HepG2 (cell line): ENCODE measurements around the gene ZNF33B. TPM values are rescaled to one million over a fixed set of nuclear protein-coding genes. Genes with fewer than 3 reads are reported as not detected.

Experiments
- ARID5B ChIP-seq: IDR thresholded peaks from 2 replicates; pipeline ENCODE4 v1.4.0; 2020; ENCODE audit warnings: mild to moderate bottlenecking, missing genetic modification reagents
- FOXA3 ChIP-seq: IDR thresholded peaks from 2 replicates; pipeline ENCODE4 v1.6.1; 2016; ENCODE audit warnings: missing genetic modification reagents, missing compliant biosample characterization
- GATA4 ChIP-seq: sonication (generic); IDR thresholded peaks from 2 replicates; pipeline ENCODE4 v1.6.1; 2016; ENCODE audit warnings: antibody characterized with exemption, low read depth, borderline replicate concordance
- GTF2F1 ChIP-seq: fragments of 150-350 bp; IDR thresholded peaks from 2 replicates; pipeline ENCODE4 v1.6.1; 2014; ENCODE audit warnings: low read length
- KLF12 ChIP-seq: sonication (generic); formaldehyde crosslinking; IDR thresholded peaks from 2 replicates; pipeline ENCODE4 v1.4.0; 2020; ENCODE audit warnings: missing genetic modification reagents, borderline replicate concordance
- MIER3 ChIP-seq: IDR thresholded peaks from 2 replicates; pipeline ENCODE4 v1.6.1; 2016; ENCODE audit warnings: missing compliant biosample characterization, borderline replicate concordance
- MXD3 ChIP-seq: IDR thresholded peaks from 2 replicates; pipeline ENCODE4 v1.6.1; 2016; ENCODE audit warnings: mild to moderate bottlenecking, missing biosample characterization, missing genetic modification reagents
- SATB2 ChIP-seq: sonication (generic); formaldehyde crosslinking; IDR thresholded peaks from 2 replicates; pipeline ENCODE4 v1.5.0; 2020; ENCODE audit warnings: missing genetic modification reagents
- SMAD1 ChIP-seq: sonication (generic); formaldehyde crosslinking; IDR thresholded peaks from 2 replicates; pipeline ENCODE4 v1.4.0; 2020; ENCODE audit warnings: missing genetic modification reagents, low read depth, mild to moderate bottlenecking, borderline replicate concordance
- TBL1XR1 ChIP-seq: fragments of 150-350 bp; IDR thresholded peaks from 2 replicates; pipeline ENCODE4 v1.6.1; 2014; ENCODE audit warnings: borderline replicate concordance, low read length; ENCODE audit not compliant: partially characterized antibody
- ZFYVE20 ChIP-seq: sonication (generic); formaldehyde crosslinking; IDR thresholded peaks from 2 replicates; pipeline ENCODE4 v1.8.0; 2023; ENCODE audit warnings: low read depth, mild to moderate bottlenecking, moderate library complexity, missing genetic modification reagents, borderline replicate concordance
- ZNF609 ChIP-seq: sonication (generic); formaldehyde crosslinking; IDR thresholded peaks from 2 replicates; pipeline ENCODE4 v1.4.0; 2020; ENCODE audit warnings: mild to moderate bottlenecking, missing genetic modification reagents, borderline replicate concordance
- polyA plus RNA-seq, 8 experiments: library from polyadenylated mRNA; depleted of rRNA in 3 of 8; stranded (reverse) in 7 of 8; unstranded in 1 of 8; fragments of >200 nt; fragmentation: Illumina TruSeq in 4 of 8; extraction: Trizol in 4 of 8; gene quantifications; 2 replicates each; pipeline versions ENCODE4 v1.2.1 to v1.2.3, GENCODE V29; 2011 to 2016; ENCODE audit warnings: low read depth in 4 of 8, missing spikeins in 1 of 8, mixed read lengths in 1 of 8; ENCODE audit not compliant: insufficient read depth in 1 of 8
- total RNA-seq, 5 experiments: library from RNA; depleted of rRNA; stranded (reverse); fragments of >200 nt; fragmentation: Illumina TruSeq; extraction: Trizol; gene quantifications; 2 replicates each; pipeline ENCODE4 v1.2.3, GENCODE V29; 2016; ENCODE audit warnings: low read depth in 1 of 5
- TF ChIP-seq, protein P1 (sequence below): sonication (generic); formaldehyde crosslinking; IDR thresholded peaks from 2 replicates; pipeline ENCODE4 v1.8.0; 2022; ENCODE audit warnings: missing genetic modification reagents, mild to moderate bottlenecking, inconsistent platforms, borderline replicate concordance
- TF ChIP-seq, protein P2 (sequence below): sonication (generic); formaldehyde crosslinking; IDR thresholded peaks from 2 replicates; pipeline ENCODE4 v1.5.1; 2020; ENCODE audit warnings: mild to moderate bottlenecking, moderate library complexity, missing genetic modification reagents
- TF ChIP-seq, protein P3 (sequence below): IDR thresholded peaks from 2 replicates; pipeline ENCODE4 v1.6.1; 2016; ENCODE audit warnings: mild to moderate bottlenecking

Gene ZNF33B
- total and polyA plus RNA-seq, 2 of the 13 experiments (the other 11 are each of a cell fraction or from before 2014, with no cell fraction given) = 18.4 to 23.5 TPM

- TF ChIP-seq, protein P1, sequence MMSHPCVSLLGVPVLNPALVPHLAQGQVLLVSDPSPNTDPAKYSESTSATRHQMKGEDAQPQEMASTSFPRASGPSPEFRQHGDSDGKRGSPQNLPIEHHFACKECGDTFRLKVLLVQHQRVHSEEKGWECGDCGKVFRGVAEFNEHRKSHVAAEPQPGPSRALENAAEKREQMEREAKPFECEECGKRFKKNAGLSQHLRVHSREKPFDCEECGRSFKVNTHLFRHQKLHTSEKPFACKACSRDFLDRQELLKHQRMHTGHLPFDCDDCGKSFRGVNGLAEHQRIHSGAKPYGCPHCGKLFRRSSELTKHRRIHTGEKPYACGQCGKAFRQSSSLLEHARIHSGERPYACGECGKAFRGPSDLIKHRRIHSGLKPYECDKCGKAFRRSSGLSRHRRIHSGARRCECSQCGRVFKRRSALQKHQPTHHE (CRISPR knock-in tag) = no peak
- TF ChIP-seq MXD3 (CRISPR knock-in tag) (no peak), GTF2F1 (no peak), ZNF609 (no peak), SMAD1 (CRISPR knock-in tag) (no peak), FOXA3 (CRISPR knock-in tag) (peak; percentile 70), ZFYVE20 (CRISPR knock-in tag) (no peak), KLF12 (CRISPR knock-in tag) (no peak), ARID5B (peak; percentile 76; the same call in 1 of the 2 replicates), GATA4 (peak; percentile 35; the same call in 1 of the 2 replicates), TBL1XR1 (no peak), SATB2 (CRISPR knock-in tag) (no peak), MIER3 (CRISPR knock-in tag) (0 out of 2 replicates have a peak, but pooled peaks have one; percentile 26)
- TF ChIP-seq, protein P2, sequence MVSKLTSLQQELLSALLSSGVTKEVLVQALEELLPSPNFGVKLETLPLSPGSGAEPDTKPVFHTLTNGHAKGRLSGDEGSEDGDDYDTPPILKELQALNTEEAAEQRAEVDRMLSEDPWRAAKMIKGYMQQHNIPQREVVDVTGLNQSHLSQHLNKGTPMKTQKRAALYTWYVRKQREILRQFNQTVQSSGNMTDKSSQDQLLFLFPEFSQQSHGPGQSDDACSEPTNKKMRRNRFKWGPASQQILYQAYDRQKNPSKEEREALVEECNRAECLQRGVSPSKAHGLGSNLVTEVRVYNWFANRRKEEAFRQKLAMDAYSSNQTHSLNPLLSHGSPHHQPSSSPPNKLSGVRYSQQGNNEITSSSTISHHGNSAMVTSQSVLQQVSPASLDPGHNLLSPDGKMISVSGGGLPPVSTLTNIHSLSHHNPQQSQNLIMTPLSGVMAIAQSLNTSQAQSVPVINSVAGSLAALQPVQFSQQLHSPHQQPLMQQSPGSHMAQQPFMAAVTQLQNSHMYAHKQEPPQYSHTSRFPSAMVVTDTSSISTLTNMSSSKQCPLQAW (CRISPR knock-in tag) = no peak
- TF ChIP-seq, protein P3, sequence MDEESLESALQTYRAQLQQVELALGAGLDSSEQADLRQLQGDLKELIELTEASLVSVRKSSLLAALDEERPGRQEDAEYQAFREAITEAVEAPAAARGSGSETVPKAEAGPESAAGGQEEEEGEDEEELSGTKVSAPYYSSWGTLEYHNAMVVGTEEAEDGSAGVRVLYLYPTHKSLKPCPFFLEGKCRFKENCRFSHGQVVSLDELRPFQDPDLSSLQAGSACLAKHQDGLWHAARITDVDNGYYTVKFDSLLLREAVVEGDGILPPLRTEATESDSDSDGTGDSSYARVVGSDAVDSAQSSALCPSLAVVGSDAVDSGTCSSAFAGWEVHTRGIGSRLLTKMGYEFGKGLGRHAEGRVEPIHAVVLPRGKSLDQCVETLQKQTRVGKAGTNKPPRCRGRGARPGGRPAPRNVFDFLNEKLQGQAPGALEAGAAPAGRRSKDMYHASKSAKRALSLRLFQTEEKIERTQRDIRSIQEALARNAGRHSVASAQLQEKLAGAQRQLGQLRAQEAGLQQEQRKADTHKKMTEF (CRISPR knock-in tag) = peak; percentile 41; the same call in 1 of the 2 replicates
Measured at GRCh38 chr10:42543840-42544372, 94.5 kb downstream of the ZNF33B start (continued).
